GM08714 (cell line): Measurements from ENCODE around the gene PDE4D.
A peak's percentile ranks its signal among the peaks of the same experiment; 100 is the strongest.

Source experiments
- H3K4me3 ChIP-seq: fragments of 200-500 bp; sonication (Bioruptor generic); 2 replicates; pipeline ENCODE4 v1.5.1; 2014; ENCODE audit warnings: mild to moderate bottlenecking, low read length, inconsistent platforms
- ZNF274 ChIP-seq: IDR thresholded peaks from 2 replicates; pipeline ENCODE4 v1.6.1; 2012; ENCODE audit warnings: mild to moderate bottlenecking, low read depth, low read length

Gene PDE4D

DNA sequence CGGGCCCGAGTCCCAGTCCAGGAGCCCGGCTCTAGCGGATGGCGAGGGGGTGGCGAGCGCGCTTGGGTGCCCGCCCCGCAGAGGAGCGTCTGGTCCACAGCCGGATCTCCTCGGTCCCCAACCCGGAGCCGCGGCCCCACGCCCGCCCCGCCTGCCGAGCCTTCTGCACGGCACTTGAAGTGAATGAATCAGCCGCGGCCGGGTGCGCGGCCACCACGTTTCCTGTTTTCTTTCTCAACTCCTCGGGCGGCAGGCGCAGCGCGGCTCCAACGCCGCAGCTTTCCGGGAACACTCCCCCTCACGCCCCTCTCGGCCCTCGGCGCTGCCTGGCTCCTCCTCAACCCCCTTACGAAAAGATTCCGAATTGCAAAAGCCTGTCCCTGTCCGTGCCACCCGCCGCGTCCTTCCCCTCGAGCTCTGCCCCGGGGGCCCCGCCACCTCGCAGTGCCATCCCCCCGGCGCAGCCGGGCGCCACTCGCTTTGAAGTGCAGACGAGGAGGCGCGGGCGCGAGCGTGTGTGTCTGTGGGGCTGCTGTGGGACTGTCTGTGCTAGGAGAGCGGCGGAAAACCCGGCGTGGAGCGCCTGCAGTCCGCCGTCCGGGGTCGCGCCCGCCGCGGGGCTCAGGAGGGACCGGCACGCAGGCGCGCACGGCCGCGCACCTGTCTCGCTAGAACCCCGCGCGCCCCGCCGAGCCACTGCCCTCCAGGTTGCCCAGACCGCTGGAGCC is 854.1 kb downstream of the PDE4D start:
- no peak for TF ChIP-seq ZNF274
- peak overlapping the region; percentile 69 for H3K4me3 ChIP-seq

DNA sequence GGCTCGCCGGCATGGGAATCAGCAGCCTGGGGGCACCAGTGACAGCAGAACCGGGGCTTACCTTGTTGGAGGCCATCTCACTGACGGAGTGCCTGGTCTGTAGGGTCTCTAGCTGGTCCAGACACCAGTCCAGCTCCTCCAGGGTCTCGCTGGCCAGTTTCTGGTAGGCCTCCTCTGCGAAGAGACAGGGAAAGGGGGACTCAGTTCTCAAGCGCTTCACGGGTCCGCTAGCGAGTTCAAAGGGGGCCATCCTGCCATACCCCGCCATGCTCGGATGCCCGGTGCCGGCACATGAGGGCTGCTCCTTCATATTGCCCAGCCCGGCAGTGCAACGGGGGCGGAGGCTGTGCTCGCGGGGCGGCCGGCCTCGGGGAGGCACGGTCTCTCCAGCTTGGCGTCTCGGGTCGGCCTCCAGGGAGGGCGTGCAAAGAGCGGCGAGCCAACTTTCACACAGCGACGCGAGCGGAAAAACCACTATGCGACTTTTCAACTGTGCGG is 854.7 kb downstream of the PDE4D start:
- H3K4me3 ChIP-seq = peak overlapping the region; percentile 69
- TF ChIP-seq ZNF274 = no peak

DNA sequence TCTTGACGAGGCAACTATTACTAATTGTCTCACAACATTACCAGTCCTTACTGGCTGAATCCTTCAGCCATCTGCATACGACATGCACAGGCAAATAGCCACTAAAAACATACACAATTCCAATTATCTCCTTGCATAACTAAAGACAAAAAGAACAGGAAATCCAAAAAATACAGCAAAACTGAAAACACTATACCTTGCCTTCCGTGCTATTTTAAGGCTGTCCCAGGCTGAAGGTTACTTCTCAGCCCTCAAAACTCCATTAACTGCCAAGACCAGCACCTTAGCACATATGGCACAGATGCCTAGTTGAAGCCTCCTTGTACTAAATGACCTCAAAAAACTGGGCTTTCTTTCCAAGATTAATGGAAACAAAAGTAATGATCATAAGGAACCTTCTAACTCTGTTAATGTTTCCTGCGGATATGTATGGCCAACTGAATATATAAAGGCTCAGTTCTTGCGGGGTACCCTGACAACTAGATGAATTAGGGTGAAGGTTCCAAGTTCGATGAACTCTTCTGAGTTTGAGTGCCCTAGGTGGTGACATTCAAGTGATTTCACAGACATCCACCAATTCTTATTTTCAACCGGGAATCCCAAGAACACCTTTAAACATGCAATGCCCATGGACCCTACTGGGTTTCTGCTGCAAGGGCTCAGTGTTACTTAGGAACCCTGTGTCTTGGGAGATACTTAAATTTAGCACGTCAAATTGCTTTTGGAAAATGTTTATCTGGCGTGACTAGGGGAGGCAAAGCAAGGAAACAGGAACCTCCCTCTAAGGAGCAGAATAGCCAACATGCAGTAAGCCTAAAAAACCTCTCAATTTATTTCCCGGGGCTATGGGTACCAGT is 855.4 kb downstream of the PDE4D start:
- H3K4me3 ChIP-seq = peak overlapping the region; percentile 69
- TF ChIP-seq ZNF274 = no peak

DNA sequence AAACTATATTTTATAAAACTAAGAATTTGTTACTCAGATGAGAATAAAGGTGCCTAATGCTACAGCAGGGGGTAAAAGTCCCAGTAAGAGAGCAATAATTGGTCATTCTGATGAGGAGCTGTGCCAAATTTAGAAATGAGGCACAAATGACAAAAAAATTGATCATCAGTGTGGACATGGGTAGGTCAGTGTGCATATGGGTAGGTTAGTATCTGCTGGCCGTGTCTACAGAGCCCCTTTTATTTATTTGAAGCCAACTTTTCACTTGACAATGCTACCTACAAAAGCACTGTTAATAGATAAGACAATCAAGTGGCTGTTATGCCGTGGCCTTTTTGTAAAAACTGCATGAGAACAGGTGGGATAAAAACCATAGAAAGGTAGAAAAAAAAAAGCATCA is 856.1 kb downstream of the PDE4D start:
- TF ChIP-seq ZNF274 = no peak
- peak overlapping the region; percentile 23; the same call in 1 of the 2 replicates for H3K4me3 ChIP-seq

DNA sequence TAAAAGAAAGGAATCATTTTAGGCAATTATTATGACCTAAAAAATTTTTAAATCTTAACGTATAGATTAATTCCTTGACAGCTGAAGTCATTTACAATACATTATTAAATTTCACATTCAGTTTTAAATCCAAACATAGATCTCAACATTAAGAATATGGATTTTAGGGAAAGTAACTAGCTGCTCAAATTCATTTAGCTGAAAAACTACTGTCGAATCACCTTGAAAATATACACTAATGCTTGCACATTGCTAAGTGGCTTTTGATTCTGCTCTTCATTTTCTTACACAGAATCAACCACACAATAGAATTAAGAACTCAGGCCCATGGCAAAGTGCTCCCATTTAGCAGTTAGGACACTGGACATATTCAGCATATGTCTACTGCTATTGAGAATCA is 856.5 kb downstream of the PDE4D start:
- TF ChIP-seq ZNF274 = no peak
- no peak overlapping the region; the same call in 1 of the 2 replicates for H3K4me3 ChIP-seq

DNA sequence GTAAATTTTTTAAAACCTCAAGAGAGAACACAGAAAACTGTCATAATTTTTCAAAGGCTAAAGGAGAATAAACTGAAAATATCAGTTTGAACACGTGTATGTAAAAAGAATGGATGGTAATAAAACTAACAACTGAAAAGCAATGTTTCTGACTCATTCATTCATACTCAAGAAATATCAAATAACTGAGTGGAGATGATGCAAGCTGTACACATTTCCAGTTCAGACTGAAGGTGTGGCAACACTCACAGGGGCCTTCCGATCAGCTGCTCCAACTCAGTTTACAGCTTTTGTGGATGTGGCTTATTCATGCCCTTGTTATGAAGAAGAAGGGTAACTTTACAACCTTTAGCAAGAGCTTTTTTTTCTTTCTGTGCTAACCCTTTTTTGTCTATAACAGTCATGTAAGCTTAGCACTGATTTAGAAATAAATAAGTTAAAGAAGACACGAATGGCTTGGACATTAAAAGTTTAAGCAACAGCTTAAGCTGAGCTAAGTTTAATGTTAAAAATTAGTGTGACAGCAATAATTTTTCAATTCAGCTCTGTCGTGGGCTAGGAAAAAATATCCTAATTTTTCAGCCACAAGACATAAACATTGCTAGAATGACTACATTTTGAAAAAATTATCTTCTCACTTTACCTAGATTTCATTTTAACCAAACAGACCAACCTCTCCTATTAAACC is 857.1 kb downstream of the PDE4D start:
- no peak overlapping the region for H3K4me3 ChIP-seq

DNA sequence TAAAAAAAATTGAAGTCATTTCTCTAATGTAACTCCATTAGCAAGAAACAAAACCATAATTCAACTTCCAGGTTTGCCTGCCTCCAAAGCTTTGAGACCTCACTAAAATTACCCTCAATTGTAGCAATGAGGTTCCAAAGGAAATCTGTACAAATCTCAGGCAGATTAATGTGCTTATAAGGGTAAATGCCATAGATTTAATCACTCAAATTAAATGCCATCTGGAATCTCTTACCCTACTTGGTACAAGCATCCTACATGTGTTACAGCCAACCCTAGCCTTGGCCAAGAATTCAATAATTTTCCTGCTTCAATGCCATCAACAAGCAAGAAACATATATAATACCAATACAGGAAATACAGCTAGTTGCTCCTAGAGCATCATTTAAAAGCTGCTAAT is 857.8 kb downstream of the PDE4D start:
- no peak for TF ChIP-seq ZNF274
- H3K4me3 ChIP-seq = no peak overlapping the region

More for the DNA sequence above, 857.1 kb downstream of the PDE4D start:
- no peak for TF ChIP-seq ZNF274

DNA sequence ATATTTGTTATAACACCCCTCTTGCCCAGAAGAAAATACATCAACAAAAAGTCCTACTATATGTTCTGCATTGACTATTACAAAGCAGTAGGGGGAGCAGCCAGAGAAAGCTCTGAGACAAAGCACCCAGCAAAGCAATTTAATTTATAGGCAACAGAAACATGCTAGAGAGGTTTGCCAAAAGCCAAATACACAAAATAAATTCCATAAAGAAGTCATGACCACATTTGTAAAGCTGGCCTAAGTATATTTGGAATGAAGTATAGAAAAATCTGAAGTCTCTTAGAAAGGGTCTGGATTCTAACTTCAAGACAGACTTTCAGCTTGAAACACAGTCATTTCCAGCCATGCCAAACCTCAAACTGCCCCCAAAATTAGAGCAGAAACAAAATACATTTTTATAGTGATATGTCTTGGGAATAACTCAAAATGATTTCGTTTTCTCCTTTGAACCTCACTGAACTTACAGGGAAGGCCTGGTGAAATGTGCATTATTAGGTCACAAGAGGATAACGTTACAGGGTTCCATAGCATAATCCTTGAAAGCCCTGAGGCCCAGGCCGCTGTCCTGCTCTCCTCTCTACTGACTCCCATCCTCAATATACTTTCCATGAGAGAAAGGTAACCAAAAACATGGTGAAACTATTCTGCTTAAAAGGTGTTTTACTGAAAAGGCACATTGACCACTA is 858.9 kb downstream of the PDE4D start:
- no peak overlapping the region for H3K4me3 ChIP-seq
- no peak for TF ChIP-seq ZNF274

DNA sequence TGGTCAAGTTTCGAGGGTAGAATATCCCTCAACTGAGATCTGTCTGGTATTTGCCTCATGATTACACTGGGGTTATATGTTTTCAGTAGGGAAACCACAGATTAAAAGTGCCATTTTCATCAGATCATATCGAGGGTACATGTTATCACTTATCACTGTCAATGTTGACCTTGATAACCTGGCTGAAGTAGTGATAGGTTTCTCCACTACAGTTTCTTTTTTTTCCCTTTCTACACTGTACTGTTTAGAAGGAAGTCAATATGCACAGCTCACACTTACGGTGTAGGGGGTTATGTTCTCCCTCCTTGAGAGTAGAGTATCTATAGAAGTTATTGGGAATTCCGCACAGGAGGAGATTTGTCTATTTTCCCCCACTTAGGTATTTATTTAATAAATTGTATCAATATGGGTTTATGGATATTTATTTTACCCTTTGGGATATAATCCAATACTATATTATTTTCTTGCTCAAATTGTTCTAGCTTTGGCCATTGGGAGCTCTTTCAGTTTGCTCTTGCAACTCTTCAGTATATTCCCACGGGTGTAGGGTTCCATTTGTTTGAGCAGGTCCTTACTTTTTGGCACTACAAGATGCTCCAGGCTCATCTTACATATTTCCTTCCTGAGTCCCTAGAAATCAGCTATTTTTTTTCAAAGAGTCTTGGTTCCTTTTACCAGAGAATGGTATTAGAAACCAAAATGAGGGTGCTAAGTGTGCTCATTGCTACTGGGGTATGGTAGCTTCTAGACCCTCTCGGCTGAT is 866.2 kb downstream of the PDE4D start:
- no peak for TF ChIP-seq ZNF274

DNA sequence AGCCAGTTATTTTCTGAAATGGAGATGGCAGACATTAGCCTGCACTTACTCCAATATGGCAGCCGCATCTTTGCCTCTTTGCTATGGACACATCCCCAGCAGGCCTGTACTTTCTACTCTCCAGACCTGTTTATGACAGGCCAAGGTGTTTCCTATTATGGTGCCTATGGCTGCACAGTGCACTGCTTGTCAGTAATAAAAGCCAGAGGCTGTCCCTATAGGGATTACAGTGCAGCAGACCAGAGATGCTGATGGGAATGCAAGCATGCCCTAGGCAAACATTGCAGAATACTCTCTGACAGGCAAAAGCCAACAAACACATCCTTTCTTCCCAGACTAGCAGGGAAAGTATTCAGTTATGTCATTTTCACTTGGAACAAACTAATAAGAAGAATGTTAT is 867.8 kb downstream of the PDE4D start:
- H3K4me3 ChIP-seq = no peak overlapping the region
- TF ChIP-seq ZNF274 = no peak

More for the DNA sequence above, 866.2 kb downstream of the PDE4D start:
- H3K4me3 ChIP-seq = no peak overlapping the region

DNA sequence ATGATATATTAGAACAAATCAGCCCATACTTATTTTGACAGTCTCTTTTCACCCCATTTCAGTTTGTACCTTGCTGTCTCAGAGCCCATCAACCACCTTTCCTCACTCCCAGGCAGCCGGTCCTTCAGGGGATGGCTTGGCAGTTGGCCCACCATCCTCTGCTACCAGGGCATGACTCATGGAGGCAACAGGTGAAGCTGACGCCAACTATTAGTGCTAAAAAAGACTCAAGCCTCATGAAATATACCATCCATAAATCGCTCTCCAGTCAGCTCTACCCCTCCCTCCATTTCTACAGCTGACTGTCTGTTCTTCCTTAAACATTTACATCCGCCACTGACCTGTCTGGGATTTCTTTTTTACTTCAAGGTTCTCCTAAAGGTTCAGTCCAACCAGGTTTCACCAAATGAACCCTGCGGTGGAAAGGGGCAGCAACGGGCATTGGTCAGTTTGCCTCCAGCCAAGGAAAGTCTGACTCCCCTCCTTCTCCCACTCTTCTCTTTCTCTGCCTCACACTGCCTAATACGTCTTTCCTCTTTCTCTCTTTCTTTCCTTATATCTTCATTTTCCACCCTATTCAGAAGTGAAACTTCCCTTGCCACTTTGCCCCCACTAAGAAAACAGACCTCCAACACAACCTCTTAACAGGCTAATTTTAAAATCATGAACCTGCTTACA is 871.5 kb downstream of the PDE4D start:
- no peak overlapping the region for H3K4me3 ChIP-seq
- no peak for TF ChIP-seq ZNF274

DNA sequence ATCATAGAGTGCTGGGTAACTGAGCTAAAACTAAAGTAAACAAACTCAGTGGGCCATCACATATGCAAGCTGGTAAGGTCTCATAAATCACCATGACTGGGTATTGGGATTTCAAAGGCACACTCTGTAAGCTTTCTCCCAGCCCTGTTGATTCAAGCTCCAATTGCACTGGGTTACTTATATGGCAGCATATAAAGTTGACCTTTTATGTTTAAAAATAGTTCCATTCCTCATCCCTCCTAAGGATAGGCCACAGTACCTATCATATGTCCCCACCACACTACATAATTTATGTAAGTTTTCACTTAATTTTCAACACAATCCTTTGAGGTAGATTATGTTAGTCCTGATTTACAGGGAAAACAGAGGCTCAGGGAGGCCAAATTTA is 872.2 kb downstream of the PDE4D start:
- no peak for TF ChIP-seq ZNF274
- no peak overlapping the region for H3K4me3 ChIP-seq
